IPS-15b (cell line): ENCODE measurements around the gene BANK1.

Source experiments
- H3K27me3 ChIP-seq: one replicate; pipeline ENCODE4 v1.6.1; 2013; ENCODE audit warnings: low read length; ENCODE audit not compliant: control insufficient read depth, insufficient read depth
- H3K36me3 ChIP-seq: one replicate; pipeline ENCODE4 v1.6.1; 2013; ENCODE audit warnings: low read length; ENCODE audit not compliant: control insufficient read depth, insufficient read depth
- H3K4me1 ChIP-seq: one replicate; pipeline ENCODE4 v1.6.1; 2013; ENCODE audit warnings: mild to moderate bottlenecking, low read length; ENCODE audit not compliant: control insufficient read depth, insufficient read depth
- H3K4me3 ChIP-seq: one replicate; pipeline ENCODE4 v1.5.1; 2013; ENCODE audit warnings: low read depth, low read length
- H3K9ac ChIP-seq: one replicate; pipeline ENCODE4 v1.6.1; 2013; ENCODE audit warnings: low read depth, mild to moderate bottlenecking, low read length
- H3K9me3 ChIP-seq: one replicate; pipeline ENCODE4 v1.6.1; 2013; ENCODE audit warnings: mild to moderate bottlenecking, low read length; ENCODE audit not compliant: control insufficient read depth, insufficient read depth

BANK1 gene

GRCh38 chr4:101967697-101968346, 177.3 kb downstream of the BANK1 start:
- no peaks in the 10 kb centered on the region for H3K36me3 ChIP-seq
- H3K4me3 ChIP-seq, result no peak overlapping the region

GRCh38 chr4:101968364-101968763, 177.8 kb downstream of the BANK1 start:
- Histone ChIP-seq H3K4me3 (no peak overlapping the region), H3K4me1 (no peaks in the 10 kb centered on the region), H3K9me3 (no peaks in the 10 kb centered on the region), H3K36me3 (no peaks in the 10 kb centered on the region), H3K27me3 (no peaks in the 10 kb centered on the region), H3K9ac (no peak overlapping the region)

More at GRCh38 chr4:101967697-101968346, 177.3 kb downstream of the BANK1 start:
- no peaks in the 10 kb centered on the region for H3K4me1 ChIP-seq
- no peaks in the 10 kb centered on the region for H3K9me3 ChIP-seq
- H3K9ac ChIP-seq, result no peak overlapping the region
- no peaks in the 10 kb centered on the region for H3K27me3 ChIP-seq

- Histone ChIP-seq H3K4me3 (no peak overlapping the region), H3K4me1 (no peaks in the 10 kb centered on the region), H3K9ac (no peak overlapping the region), H3K9me3 (no peaks in the 10 kb centered on the region), H3K36me3 (no peaks in the 10 kb centered on the region), H3K27me3 (no peaks in the 10 kb centered on the region)
These were observed 179.4 kb downstream of the BANK1 start for GRCh38 chr4:101969965-101970364.

- Histone ChIP-seq H3K9me3 (no peaks in the 10 kb centered on the region), H3K27me3 (no peaks in the 10 kb centered on the region), H3K4me1 (no peaks in the 10 kb centered on the region), H3K9ac (no peak overlapping the region), H3K4me3 (no peak overlapping the region), H3K36me3 (no peaks in the 10 kb centered on the region)
These were observed 180.1 kb downstream of the BANK1 start for GRCh38 chr4:101970547-101971155.

DNA sequence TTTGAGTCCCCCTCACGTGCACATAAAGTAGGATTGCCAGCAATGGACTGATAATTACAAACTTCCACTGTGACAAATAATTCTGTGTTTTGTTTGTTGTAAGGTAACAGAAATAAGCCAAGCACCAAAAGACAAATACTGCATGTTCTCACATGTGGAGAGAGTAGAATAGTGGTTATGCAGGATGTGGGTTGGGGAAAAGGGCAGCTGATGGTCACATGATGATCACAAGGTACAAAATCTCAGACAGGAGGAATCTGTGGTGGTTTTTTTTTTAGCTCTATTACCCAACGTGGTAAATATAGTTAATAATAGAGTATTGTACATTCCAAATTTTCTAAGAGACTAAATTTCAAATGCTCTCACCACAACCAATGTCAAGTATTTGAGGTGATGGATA, 182.3 kb downstream of the BANK1 start:
- no peaks in the 10 kb centered on the region for H3K27me3 ChIP-seq
- no peak overlapping the region for H3K9ac ChIP-seq
- no peaks in the 10 kb centered on the region for H3K4me1 ChIP-seq
- H3K9me3 ChIP-seq, result no peaks in the 10 kb centered on the region
- H3K4me3 ChIP-seq, result no peak overlapping the region
- no peaks in the 10 kb centered on the region for H3K36me3 ChIP-seq

DNA sequence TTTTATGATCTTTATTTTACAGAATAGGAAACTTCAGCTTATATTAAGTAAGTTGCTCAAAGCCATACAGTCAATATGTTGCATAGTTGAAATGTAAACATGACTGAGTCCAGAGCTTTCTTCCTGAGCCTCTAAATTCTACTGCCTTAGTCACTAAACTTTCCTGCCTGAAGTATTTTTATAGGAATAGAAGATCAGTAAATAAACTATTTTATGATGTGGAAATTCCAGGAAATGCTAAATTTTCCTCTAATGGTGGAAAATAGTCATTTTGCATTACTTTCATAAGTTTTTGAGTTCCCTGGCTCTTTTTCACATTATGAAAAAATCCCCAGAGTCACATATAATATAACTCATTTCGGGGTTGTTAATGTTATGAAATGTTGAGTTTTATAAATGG, 182.8 kb downstream of the BANK1 start:
- Histone ChIP-seq H3K9ac (no peak overlapping the region), H3K4me1 (no peaks in the 10 kb centered on the region)

DNA sequence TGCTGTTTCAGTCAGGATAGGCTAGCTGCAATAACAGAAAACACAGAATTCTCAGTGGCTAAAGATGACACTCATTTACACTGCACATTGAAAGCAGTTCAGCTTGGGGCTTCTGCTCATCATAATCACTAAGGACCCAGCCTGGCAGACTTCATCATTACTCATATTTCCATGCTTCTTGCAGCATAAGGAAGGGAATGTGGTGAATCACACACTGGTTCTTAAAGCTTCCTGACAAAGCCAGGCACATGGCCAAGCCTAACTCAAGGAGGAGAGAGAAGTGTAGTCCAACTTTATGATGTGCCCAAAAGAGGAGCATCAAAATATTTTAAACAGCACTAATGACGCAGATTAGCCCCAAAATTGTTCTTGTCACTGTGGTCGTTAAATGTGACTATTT, 186.5 kb downstream of the BANK1 start:
- Histone ChIP-seq H3K9ac (no peak overlapping the region), H3K27me3 (no peaks in the 10 kb centered on the region), H3K4me1 (no peaks in the 10 kb centered on the region), H3K9me3 (no peaks in the 10 kb centered on the region), H3K36me3 (no peaks in the 10 kb centered on the region), H3K4me3 (no peak overlapping the region)

More for the DNA sequence above, 182.8 kb downstream of the BANK1 start:
- Histone ChIP-seq H3K9me3 (no peaks in the 10 kb centered on the region), H3K4me3 (no peak overlapping the region), H3K27me3 (no peaks in the 10 kb centered on the region), H3K36me3 (no peaks in the 10 kb centered on the region)

GRCh38 chr4:101981756-101982155, 191.2 kb downstream of the BANK1 start:
- no peaks in the 10 kb centered on the region for H3K36me3 ChIP-seq
- H3K4me1 ChIP-seq, result no peaks in the 10 kb centered on the region
- H3K9me3 ChIP-seq, result no peaks in the 10 kb centered on the region
- H3K4me3 ChIP-seq, result no peak overlapping the region
- no peak overlapping the region for H3K9ac ChIP-seq
- no peaks in the 10 kb centered on the region for H3K27me3 ChIP-seq

DNA sequence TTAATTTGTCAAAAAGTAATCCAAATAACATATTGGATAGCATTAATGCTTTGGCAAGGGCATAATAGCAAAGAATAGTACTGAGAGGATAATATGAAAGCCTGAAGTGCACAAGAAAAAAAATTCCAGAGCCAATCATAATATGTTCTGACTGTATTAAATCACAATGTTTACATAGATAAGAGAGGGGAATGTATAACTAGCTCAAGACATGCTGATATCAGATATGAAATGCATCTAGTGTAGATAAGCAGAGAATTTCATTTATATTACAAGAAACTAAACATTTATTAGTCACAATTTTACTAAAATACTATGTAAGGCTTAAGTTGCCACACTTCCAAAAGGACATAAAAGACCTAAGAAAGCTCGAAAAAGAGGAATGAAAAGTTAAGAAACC, 193.3 kb downstream of the BANK1 start:
- H3K36me3 ChIP-seq, result no peaks in the 10 kb centered on the region
- H3K4me1 ChIP-seq, result no peaks in the 10 kb centered on the region
- no peak overlapping the region for H3K4me3 ChIP-seq
- H3K27me3 ChIP-seq, result no peaks in the 10 kb centered on the region
- H3K9ac ChIP-seq, result no peak overlapping the region
- no peaks in the 10 kb centered on the region for H3K9me3 ChIP-seq

DNA sequence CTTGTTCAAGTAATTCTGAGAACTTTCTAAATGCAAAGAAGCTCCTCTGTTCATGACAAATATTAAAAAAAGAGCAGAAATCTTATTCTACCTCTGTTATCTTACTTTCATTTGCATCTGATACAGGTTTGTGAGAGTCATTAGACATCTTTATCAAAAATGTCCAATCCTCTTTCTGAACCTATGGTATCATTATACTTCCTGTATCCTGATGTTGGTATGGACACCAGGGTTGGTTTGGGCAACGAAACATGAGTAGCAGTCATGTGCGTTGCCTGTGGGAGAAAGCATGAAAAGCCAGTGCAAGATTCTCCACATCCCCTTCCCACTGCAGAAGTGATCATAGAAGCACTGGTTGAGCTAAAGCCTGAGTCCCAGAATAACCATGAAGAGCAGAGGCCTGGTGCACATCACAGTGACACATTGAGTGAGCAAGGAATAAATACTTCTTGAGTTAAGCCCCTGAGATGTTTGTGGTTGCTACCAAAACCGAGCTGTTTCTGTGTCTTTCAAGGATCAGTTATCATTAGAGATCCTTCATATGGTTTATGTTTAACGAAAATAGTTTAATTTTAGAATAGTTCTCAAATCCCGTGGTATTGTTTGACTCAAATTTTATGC, 197.2 kb downstream of the BANK1 start:
- Histone ChIP-seq H3K9me3 (no peaks in the 10 kb centered on the region), H3K9ac (no peak overlapping the region), H3K27me3 (no peaks in the 10 kb centered on the region), H3K4me1 (no peaks in the 10 kb centered on the region), H3K4me3 (no peak overlapping the region), H3K36me3 (no peaks in the 10 kb centered on the region)

DNA sequence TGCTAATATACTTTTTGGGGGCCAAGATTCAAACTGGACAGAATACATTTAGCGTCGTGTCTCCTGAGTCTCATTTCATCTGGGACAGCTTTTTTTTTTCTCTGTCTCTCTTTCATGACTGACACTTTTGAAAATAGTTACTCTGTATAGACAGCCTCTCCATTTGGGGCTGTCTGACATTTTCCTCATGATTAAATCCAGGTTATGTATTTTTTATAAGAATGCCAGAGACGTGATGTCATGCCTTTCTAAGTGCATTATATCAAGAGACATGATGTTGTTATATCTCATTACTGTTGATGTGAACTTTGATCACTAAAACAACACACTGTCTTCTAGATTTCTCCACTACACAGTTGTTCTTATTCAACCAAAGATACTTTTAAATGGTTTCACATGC, 199.0 kb downstream of the BANK1 start:
- Histone ChIP-seq H3K9ac (no peak overlapping the region), H3K4me1 (no peaks in the 10 kb centered on the region), H3K9me3 (no peaks in the 10 kb centered on the region), H3K27me3 (no peaks in the 10 kb centered on the region), H3K4me3 (no peak overlapping the region), H3K36me3 (no peaks in the 10 kb centered on the region)

DNA sequence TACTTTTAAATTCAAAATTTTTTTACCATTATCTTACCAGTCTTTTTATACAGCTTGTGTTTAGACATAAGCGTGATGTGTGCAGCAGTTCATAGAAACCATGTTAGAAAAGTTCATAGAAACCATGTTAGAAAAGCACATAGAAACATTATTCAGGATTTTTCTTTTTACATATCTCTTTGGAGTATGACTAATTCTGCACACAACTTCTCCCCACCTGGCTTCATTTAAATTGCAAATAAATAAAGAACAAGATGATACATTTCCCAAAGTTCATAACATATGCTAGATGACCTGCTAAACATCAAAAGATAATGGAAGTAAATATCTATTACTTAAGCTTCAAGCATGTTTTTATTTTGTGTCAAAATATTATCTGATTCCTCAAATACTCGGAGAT, 201.9 kb downstream of the BANK1 start:
- H3K9ac ChIP-seq, result no peak overlapping the region
- no peaks in the 10 kb centered on the region for H3K9me3 ChIP-seq
- H3K4me1 ChIP-seq, result no peaks in the 10 kb centered on the region
- H3K36me3 ChIP-seq, result no peaks in the 10 kb centered on the region
- H3K27me3 ChIP-seq, result no peaks in the 10 kb centered on the region
- no peak overlapping the region for H3K4me3 ChIP-seq
